Glutamatergic neuron (in vitro differentiated cells): ENCODE results near the gene GP2. TPM values are rescaled to one million over a fixed set of nuclear protein-coding genes. Genes with fewer than 3 reads are reported as not detected.

ENCODE experiments used
- DNase-seq: peaks from one replicate; pipeline ENCODE4 v3.0.0; 2022
- H3K27ac Mint-ChIP-seq: one replicate; pipeline ENCODE4 v1.8.0; 2020; ENCODE audit warnings: mild to moderate bottlenecking, mixed read lengths, inconsistent platforms; ENCODE audit not compliant: unreplicated experiment
- H3K27me3 Mint-ChIP-seq: one replicate; pipeline ENCODE4 v1.8.0; 2020; ENCODE audit warnings: mild to moderate bottlenecking, moderate library complexity, mixed read lengths, inconsistent platforms; ENCODE audit not compliant: unreplicated experiment
- H3K36me3 Mint-ChIP-seq: one replicate; pipeline ENCODE4 v1.8.0; 2020; ENCODE audit warnings: mild to moderate bottlenecking, mixed read lengths, inconsistent platforms; ENCODE audit not compliant: unreplicated experiment
- H3K4me1 Mint-ChIP-seq: one replicate; pipeline ENCODE4 v1.8.0; 2020; ENCODE audit warnings: mild to moderate bottlenecking, low read depth, mixed read lengths, inconsistent platforms; ENCODE audit not compliant: unreplicated experiment
- H3K4me3 Mint-ChIP-seq: one replicate; pipeline ENCODE4 v1.8.0; 2020; ENCODE audit warnings: mild to moderate bottlenecking, mixed read lengths, inconsistent platforms; ENCODE audit not compliant: unreplicated experiment
- H3K9me3 Mint-ChIP-seq: one replicate; pipeline ENCODE4 v1.8.0; 2020; ENCODE audit warnings: mild to moderate bottlenecking, moderate library complexity, mixed read lengths, inconsistent platforms; ENCODE audit not compliant: unreplicated experiment
- CTCF ChIP-seq: fragments of 200-600 bp; sonication (generic); IDR thresholded peaks from one replicate; pipeline ENCODE4 v1.5.0; 2021; ENCODE audit not compliant: partially characterized antibody, unreplicated experiment
- total RNA-seq: library from RNA; stranded (reverse); fragmentation: NEBNext Ultra II Directional; extraction: Animal tissue kit (Norgen Biotek cat#: 25700); gene quantifications from one replicate; pipeline ENCODE4 v1.2.1, GENCODE V29; 2021; ENCODE audit not compliant: unreplicated experiment

Gene GP2
- total RNA-seq, 1 donor from 2014 or later, result not detected

DNA sequence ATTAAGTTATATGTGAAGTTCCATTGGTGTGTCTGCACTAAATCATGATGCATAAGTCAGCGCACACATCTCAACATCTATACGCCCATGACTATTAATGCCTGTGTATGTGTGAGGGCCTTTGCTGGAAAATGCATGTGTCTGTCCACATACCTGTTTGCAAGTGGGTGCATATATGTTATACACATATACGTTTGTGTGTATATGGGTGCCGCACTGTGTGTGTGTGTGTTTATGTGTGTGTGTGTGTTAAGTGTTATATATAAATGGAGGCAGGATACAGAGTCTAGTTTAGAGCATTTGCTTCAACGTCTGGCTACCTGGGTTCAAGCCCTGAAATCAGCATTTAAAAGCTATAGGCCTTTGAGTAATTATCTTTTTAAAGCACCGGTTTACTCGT lies 19.5 kb downstream of the GP2 start:
- Mint-ChIP-seq H3K27me3 (peaks cover 3% of the 10 kb centered on the region), H3K4me1 (no peaks in the 10 kb centered on the region), H3K36me3 (no peaks in the 10 kb centered on the region), H3K27ac (no peak overlapping the region), H3K4me3 (no peak overlapping the region), H3K9me3 (no peaks in the 10 kb centered on the region)
- no peak for TF ChIP-seq CTCF
- DNase-seq, result no peak

- no peak overlapping the region for H3K27ac Mint-ChIP-seq
Observed at GRCh38 chr16:20307240-20307671, 20.1 kb downstream of the GP2 start.

GRCh38 chr16:20306401-20306800 lies 20.9 kb downstream of the GP2 start:
- Mint-ChIP-seq H3K27ac (no peak overlapping the region), H3K4me1 (peaks cover 5% of the 10 kb centered on the region), H3K4me3 (no peak overlapping the region), H3K36me3 (no peaks in the 10 kb centered on the region), H3K9me3 (peaks cover 10% of the 10 kb centered on the region), H3K27me3 (peaks cover 8% of the 10 kb centered on the region)
- no peak for TF ChIP-seq CTCF
- DNase-seq, result no peak

More at GRCh38 chr16:20307240-20307671, 20.1 kb downstream of the GP2 start:
- Mint-ChIP-seq H3K4me1 (peaks cover 2% of the 10 kb centered on the region), H3K36me3 (no peaks in the 10 kb centered on the region), H3K4me3 (no peak overlapping the region), H3K9me3 (peaks cover 4% of the 10 kb centered on the region), H3K27me3 (peaks cover 7% of the 10 kb centered on the region)
- TF ChIP-seq CTCF, result no peak
- DNase-seq, result no peak

- H3K36me3 Mint-ChIP-seq, result no peaks in the 10 kb centered on the region
- H3K9me3 Mint-ChIP-seq, result peaks cover 15% of the 10 kb centered on the region
- H3K27ac Mint-ChIP-seq, result no peak overlapping the region
- TF ChIP-seq CTCF, result no peak
- no peak for DNase-seq
- peaks cover 5% of the 10 kb centered on the region for H3K4me1 Mint-ChIP-seq
- H3K27me3 Mint-ChIP-seq, result peaks cover 16% of the 10 kb centered on the region
- H3K4me3 Mint-ChIP-seq, result no peak overlapping the region
Observed at GRCh38 chr16:20303012-20303411, 24.3 kb downstream of the GP2 start.

GRCh38 chr16:20302389-20302788 lies 24.9 kb downstream of the GP2 start:
- Mint-ChIP-seq H3K4me1 (peaks cover 5% of the 10 kb centered on the region), H3K9me3 (peaks cover 15% of the 10 kb centered on the region), H3K27me3 (peaks cover 16% of the 10 kb centered on the region), H3K36me3 (no peaks in the 10 kb centered on the region), H3K27ac (no peak overlapping the region), H3K4me3 (no peak overlapping the region)
- TF ChIP-seq CTCF, result no peak
- DNase-seq, result no peak
